AG09309 (cell line): ENCODE data around the gene L3MBTL2.
"Not testable (repeated sequence)": the region's sequence is repeated elsewhere in the genome, so short reads cannot be mapped to it uniquely, and the experiment has no call there.

Experiments
- DNase-seq: peaks from one replicate; pipeline ENCODE4 v3.0.0-alpha.2; 2010; ENCODE audit warnings: low read depth
- H3K4me3 ChIP-seq: 2 replicates; pipeline ENCODE4 v1.5.1; 2011; ENCODE audit warnings: mild to moderate bottlenecking, low read depth, low read length, moderate library complexity; ENCODE audit not compliant: control insufficient read depth
- CTCF ChIP-seq: IDR thresholded peaks from 2 replicates; pipeline ENCODE4 v1.5.1; 2011; ENCODE audit warnings: mild to moderate bottlenecking, low read depth, low read length, inconsistent platforms; ENCODE audit not compliant: insufficient read depth, control insufficient read depth; ENCODE audit errors: missing control alignments

The L3MBTL2 gene

DNA sequence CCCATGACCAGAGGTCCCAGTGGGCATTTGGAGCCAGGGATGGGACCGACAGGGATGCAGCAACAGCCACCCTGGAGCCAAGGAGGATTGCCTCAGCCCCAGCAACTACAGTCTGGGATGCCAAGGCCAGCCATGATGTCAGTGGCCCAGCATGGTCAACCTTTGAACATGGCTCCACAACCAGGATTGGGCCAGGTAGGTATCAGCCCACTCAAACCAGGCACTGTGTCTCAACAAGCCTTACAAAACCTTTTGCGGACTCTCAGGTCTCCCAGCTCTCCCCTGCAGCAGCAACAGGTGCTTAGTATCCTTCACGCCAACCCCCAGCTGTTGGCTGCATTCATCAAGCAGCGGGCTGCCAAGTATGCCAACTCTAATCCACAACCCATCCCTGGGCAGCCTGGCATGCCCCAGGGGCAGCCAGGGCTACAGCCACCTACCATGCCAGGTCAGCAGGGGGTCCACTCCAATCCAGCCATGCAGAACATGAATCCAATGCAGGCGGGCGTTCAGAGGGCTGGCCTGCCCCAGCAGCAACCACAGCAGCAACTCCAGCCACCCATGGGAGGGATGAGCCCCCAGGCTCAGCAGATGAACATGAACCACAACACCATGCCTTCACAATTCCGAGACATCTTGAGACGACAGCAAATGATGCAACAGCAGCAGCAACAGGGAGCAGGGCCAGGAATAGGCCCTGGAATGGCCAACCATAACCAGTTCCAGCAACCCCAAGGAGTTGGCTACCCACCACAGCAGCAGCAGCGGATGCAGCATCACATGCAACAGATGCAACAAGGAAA is 27.3 kb upstream of the L3MBTL2 start:
- no peak for DNase-seq
- H3K4me3 ChIP-seq = no peak overlapping the region
- no peak for TF ChIP-seq CTCF

DNA sequence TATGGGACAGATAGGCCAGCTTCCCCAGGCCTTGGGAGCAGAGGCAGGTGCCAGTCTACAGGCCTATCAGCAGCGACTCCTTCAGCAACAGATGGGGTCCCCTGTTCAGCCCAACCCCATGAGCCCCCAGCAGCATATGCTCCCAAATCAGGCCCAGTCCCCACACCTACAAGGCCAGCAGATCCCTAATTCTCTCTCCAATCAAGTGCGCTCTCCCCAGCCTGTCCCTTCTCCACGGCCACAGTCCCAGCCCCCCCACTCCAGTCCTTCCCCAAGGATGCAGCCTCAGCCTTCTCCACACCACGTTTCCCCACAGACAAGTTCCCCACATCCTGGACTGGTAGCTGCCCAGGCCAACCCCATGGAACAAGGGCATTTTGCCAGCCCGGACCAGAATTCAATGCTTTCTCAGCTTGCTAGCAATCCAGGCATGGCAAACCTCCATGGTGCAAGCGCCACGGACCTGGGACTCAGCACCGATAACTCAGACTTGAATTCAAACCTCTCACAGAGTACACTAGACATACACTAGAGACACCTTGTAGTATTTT is 26.6 kb upstream of the L3MBTL2 start:
- no peak for DNase-seq
- no peak for TF ChIP-seq CTCF
- no peak overlapping the region for H3K4me3 ChIP-seq

DNA sequence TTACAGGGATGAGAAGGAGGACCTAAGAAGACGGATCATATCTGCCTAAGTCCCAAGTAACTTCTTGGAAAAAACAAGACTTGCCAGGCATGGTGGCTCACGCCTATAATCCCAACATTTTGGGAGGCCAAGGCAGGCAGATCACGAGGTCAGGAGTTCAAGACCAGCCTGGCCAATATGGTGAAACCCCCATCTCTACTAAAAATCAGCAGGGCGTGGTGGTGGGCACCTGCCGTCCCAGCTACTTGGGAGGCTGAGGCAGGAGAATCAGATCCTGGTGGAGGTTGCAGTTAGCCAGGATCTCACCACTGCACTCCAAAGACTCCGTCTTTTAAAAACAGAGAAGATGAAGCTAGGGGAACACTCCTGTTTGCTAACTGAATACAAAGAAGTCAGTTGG is 24.8 kb upstream of the L3MBTL2 start:
- H3K4me3 ChIP-seq, DNase-seq: not testable (repeated sequence)

DNA sequence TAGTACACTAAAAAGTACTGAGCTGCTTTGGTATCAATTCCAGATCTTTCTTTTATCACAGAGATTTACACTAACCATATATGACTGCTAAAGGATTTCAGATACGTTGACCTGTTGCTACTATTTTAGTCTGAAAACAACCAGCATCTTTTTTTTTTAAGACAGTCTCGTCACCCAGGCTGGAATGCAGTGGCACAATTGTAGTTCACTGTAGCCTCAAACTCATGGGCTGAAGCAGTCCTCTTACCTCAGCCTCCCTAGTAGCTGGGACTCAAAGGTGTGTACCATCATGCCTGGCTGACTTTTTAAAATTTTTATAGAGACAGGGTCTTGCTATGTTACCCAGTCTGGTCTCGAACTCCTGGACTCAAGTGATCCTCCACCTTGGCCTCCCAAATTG is 24.2 kb upstream of the L3MBTL2 start:
- no peak for DNase-seq
- no peak for TF ChIP-seq CTCF
- H3K4me3 ChIP-seq = no peak overlapping the region

DNA sequence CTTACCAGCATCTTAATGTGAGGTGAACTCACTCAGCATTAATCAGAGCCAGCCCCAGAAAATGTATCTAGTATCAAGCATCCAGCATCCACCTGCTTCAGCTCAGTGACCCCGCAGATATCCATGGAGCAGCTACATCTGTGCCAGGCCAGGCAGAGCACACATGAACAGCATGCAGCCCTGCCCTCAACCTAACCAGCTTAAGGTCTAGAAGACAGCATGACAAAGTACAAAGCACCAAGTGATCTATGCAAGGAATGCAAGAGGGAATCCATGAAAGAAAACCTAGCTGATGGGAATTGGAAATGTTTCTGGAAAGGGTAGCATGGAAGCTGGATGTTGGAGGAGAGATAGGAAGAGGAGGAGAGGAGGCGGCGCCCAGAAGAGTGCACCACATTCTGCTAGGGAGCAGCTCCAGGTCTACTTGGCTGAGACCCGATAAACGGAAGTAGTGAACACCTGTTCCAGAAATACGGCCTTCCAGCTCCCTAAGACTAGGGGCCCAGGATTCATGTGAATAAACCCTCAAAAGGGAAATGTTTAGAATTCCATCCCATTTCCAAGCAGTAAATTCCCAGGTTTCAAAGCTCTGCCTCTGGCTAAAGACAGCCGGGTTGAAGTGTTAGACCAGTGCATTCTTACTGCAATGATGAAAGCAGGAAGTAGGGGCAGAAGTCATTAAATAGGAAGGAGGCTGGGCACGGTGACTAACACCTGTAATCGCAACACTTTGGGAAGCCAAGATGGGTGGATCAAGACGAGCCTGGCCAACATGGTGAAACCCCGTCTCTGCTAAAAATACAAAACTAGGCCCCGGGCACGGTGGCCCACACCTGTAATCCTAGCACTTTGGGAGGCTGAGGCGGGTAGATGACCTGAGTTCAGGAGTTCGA is 23.5 kb upstream of the L3MBTL2 start:
- no peak for TF ChIP-seq CTCF
- peak; percentile 44 for DNase-seq
- no peak overlapping the region for H3K4me3 ChIP-seq

DNA sequence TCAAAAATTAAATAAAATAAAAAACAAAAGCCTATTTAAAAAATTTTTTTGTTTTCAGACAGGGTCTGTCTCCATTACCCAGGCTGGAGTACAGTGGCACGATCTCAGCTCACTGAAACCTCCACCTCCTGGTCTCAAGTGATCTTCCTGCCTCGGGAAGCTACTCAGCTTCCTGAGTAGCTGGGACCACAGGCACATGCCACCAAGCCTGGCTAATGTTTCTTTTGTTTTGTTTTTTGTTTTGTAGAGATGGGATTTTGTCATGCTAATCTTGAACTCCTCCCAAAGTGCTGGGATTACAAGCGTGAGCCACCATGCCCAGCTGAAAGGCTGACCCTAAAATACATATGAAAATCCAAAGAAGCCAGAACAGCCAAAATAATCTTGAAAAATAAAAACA is 20.4 kb upstream of the L3MBTL2 start:
- DNase-seq = no peak
- no peak for TF ChIP-seq CTCF
- H3K4me3 ChIP-seq = no peak overlapping the region

DNA sequence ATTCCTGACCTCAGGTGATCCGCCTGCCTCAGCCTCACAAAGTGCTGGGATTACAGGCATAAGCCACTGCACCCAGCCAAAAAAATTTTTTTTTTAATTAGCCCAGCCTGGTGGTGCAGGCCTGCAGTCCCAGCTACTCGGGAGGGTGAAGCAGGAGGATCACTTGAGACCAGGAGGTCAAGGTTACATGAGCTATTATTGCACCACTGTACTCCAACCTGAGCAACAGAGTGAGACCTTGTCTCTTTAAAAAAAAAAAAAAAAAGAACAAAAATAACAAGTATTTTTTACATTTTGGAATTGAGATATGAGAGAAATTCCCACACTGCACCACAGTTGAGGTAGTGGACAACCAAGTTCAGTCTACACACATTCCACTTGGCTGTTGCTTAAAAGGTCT is 13.6 kb upstream of the L3MBTL2 start:
- no peak for TF ChIP-seq CTCF
- no peak for DNase-seq
- H3K4me3 ChIP-seq = no peak overlapping the region
